HG03457 (cell line): Measurements from ENCODE around the gene LRRC57.
A peak's percentile ranks its signal among the peaks of the same experiment; 100 is the strongest.

Experiments used
- ATAC-seq: cut with Tn5 transposase; IDR thresholded peaks from one replicate; pipeline ENCODE4 v1.9.1; 2021; ENCODE audit warnings: moderate number of reproducible peaks; ENCODE audit not compliant: unreplicated experiment

The LRRC57 gene

GRCh38 chr15:42553554-42553953 lies 5.0 kb upstream of the LRRC57 start:
- no peak for ATAC-seq

- ATAC-seq: no peak
These were observed 1.3 kb upstream of the LRRC57 start for GRCh38 chr15:42549741-42550392.

- peak; percentile 21 for ATAC-seq
These were observed 469 bp upstream of the LRRC57 start for GRCh38 chr15:42549032-42549491.

- ATAC-seq: no peak
These were observed 710 bp downstream of the LRRC57 start for GRCh38 chr15:42547918-42548248.

- no peak for ATAC-seq
These were observed 3.6 kb downstream of the LRRC57 start for GRCh38 chr15:42544853-42545629.

GRCh38 chr15:42533246-42533645 lies 15.3 kb downstream of the LRRC57 start:
- ATAC-seq: no peak

GRCh38 chr15:42528970-42529369 lies 19.6 kb downstream of the LRRC57 start:
- no peak for ATAC-seq

GRCh38 chr15:42523331-42523730 lies 25.3 kb downstream of the LRRC57 start:
- ATAC-seq: no peak

GRCh38 chr15:42511007-42511391 lies 37.6 kb downstream of the LRRC57 start:
- no peak for ATAC-seq

- no peak for ATAC-seq
These were observed 38.2 kb downstream of the LRRC57 start for GRCh38 chr15:42510258-42511006.

- ATAC-seq: no peak
These were observed 40.3 kb downstream of the LRRC57 start for GRCh38 chr15:42508263-42508690.

GRCh38 chr15:42507514-42507913 lies 41.1 kb downstream of the LRRC57 start:
- ATAC-seq: no peak

GRCh38 chr15:42504631-42505030 lies 44.0 kb downstream of the LRRC57 start:
- peak; percentile 14 for ATAC-seq

GRCh38 chr15:42503825-42504224 lies 44.8 kb downstream of the LRRC57 start:
- no peak for ATAC-seq

- ATAC-seq: no peak
These were observed 46.1 kb downstream of the LRRC57 start for GRCh38 chr15:42502477-42502876.

- no peak for ATAC-seq
These were observed 48.6 kb downstream of the LRRC57 start for GRCh38 chr15:42499858-42500609.

- no peak for ATAC-seq
These were observed 50.2 kb downstream of the LRRC57 start for GRCh38 chr15:42498212-42499068.

GRCh38 chr15:42495361-42496212 lies 53.0 kb downstream of the LRRC57 start, which contains the start of gene SNAP23:
Gene SNAP23 (plus strand): TSS chr15:42495634. CDS start chr15:42511847, 16,213 bp downstream.
- ATAC-seq: peak; percentile 65

- ATAC-seq: no peak
These were observed 53.6 kb downstream of the LRRC57 start for GRCh38 chr15:42494998-42495360.
